GM18520 (cell line): ENCODE measurements around the gene YPEL5.
"Not testable (repeated sequence)": the region's sequence is repeated elsewhere in the genome, so short reads cannot be mapped to it uniquely, and the experiment has no call there.

Experiments used
- ATAC-seq: cut with Tn5 transposase; IDR thresholded peaks from one replicate; pipeline ENCODE4 v1.9.1; 2021; ENCODE audit not compliant: unreplicated experiment

Gene YPEL5

GRCh38 chr2:30146337-30147195 is at the start of gene YPEL5:
Gene YPEL5, plus strand, starts transcription at chr2:30147007. Its CDS starts 9,645 bp downstream, at chr2:30156652.
- peak; percentile 92 for ATAC-seq

- ATAC-seq = no peak
Observed at GRCh38 chr2:30098266-30099005, 48.4 kb upstream of the YPEL5 start.

- not testable (repeated sequence) for ATAC-seq
Observed at GRCh38 chr2:30099366-30099765, 47.4 kb upstream of the YPEL5 start.

- ATAC-seq = not testable (repeated sequence)
Observed at GRCh38 chr2:30100691-30101090, 46.1 kb upstream of the YPEL5 start.

- no peak for ATAC-seq
Observed at GRCh38 chr2:30104307-30104706, 42.5 kb upstream of the YPEL5 start.

- no peak for ATAC-seq
Observed at GRCh38 chr2:30105556-30105955, 41.3 kb upstream of the YPEL5 start.

- ATAC-seq = no peak
Observed at GRCh38 chr2:30106543-30106942, 40.3 kb upstream of the YPEL5 start.

GRCh38 chr2:30108192-30108591 is 38.6 kb upstream of the YPEL5 start:
- ATAC-seq = no peak

GRCh38 chr2:30108851-30109250 is 38.0 kb upstream of the YPEL5 start:
- no peak for ATAC-seq

- no peak for ATAC-seq
Observed at GRCh38 chr2:30109856-30110255, 37.0 kb upstream of the YPEL5 start.

GRCh38 chr2:30110773-30111172 is 36.0 kb upstream of the YPEL5 start:
- ATAC-seq = no peak

- not testable (repeated sequence) for ATAC-seq
Observed at GRCh38 chr2:30111186-30111585, 35.6 kb upstream of the YPEL5 start.

- ATAC-seq = no peak
Observed at GRCh38 chr2:30112561-30112960, 34.2 kb upstream of the YPEL5 start.

- ATAC-seq = no peak
Observed at GRCh38 chr2:30113617-30114293, 33.1 kb upstream of the YPEL5 start.

GRCh38 chr2:30115141-30115980 is 31.4 kb upstream of the YPEL5 start:
- no peak for ATAC-seq

GRCh38 chr2:30115981-30116285 is 30.9 kb upstream of the YPEL5 start:
- ATAC-seq = no peak

GRCh38 chr2:30122362-30122761 is 24.4 kb upstream of the YPEL5 start:
- no peak for ATAC-seq

GRCh38 chr2:30127016-30127893 is 19.6 kb upstream of the YPEL5 start:
- ATAC-seq = no peak

GRCh38 chr2:30134582-30134981 is 12.2 kb upstream of the YPEL5 start:
- no peak for ATAC-seq

- ATAC-seq = no peak
Observed at GRCh38 chr2:30135541-30135940, 11.3 kb upstream of the YPEL5 start.
